GM10266 (cell line): ENCODE data around the gene PGD.
"Not testable (repeated sequence)": the region's sequence is repeated elsewhere in the genome, so short reads cannot be mapped to it uniquely, and the experiment has no call there.

Source experiments
- DNase-seq: peaks from one replicate; pipeline ENCODE4 v3.0.0; 2012; ENCODE audit errors: extremely low spot score
- TF ChIP-seq, protein P1 (sequence below): IDR thresholded peaks from 2 replicates; pipeline ENCODE4 v1.5.1; 2012; ENCODE audit warnings: mild to moderate bottlenecking, low read depth; ENCODE audit not compliant: control insufficient read depth, insufficient read depth; ENCODE audit errors: missing control alignments

PGD gene

GRCh38 chr1:10419351-10419750 is 20.5 kb downstream of the PGD start:
- TF ChIP-seq, protein P1, sequence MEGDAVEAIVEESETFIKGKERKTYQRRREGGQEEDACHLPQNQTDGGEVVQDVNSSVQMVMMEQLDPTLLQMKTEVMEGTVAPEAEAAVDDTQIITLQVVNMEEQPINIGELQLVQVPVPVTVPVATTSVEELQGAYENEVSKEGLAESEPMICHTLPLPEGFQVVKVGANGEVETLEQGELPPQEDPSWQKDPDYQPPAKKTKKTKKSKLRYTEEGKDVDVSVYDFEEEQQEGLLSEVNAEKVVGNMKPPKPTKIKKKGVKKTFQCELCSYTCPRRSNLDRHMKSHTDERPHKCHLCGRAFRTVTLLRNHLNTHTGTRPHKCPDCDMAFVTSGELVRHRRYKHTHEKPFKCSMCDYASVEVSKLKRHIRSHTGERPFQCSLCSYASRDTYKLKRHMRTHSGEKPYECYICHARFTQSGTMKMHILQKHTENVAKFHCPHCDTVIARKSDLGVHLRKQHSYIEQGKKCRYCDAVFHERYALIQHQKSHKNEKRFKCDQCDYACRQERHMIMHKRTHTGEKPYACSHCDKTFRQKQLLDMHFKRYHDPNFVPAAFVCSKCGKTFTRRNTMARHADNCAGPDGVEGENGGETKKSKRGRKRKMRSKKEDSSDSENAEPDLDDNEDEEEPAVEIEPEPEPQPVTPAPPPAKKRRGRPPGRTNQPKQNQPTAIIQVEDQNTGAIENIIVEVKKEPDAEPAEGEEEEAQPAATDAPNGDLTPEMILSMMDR, result no peak
- DNase-seq, result no peak

GRCh38 chr1:10421637-10422036 is 22.8 kb downstream of the PGD start:
- DNase-seq, result no peak

DNA sequence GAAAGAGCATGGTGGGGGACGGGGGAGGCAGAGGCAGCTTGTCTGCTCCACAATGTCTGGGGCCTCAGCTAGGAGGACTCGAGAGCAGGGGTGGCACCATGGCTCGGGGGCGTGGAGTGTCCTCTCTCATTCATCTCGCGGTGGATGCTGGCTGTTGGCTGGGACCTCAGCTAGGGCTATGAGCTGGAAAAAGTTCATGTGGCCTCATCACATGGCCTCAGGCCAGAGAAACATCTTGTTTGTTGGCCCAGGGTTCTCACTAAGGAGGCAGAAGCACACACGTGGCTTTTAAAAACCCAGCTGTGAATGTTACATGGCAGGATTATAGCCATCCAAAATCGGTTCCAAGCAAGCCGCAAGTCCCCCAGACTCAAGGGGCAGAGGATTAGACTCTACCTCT is 25.2 kb downstream of the PGD start:
- DNase-seq, result no peak
- TF ChIP-seq, protein P1, result no peak

More at GRCh38 chr1:10421637-10422036, 22.8 kb downstream of the PGD start:
- TF ChIP-seq, protein P1, result no peak

GRCh38 chr1:10424651-10425050 is 25.8 kb downstream of the PGD start:
- DNase-seq, result no peak
- TF ChIP-seq, protein P1, result no peak

DNA sequence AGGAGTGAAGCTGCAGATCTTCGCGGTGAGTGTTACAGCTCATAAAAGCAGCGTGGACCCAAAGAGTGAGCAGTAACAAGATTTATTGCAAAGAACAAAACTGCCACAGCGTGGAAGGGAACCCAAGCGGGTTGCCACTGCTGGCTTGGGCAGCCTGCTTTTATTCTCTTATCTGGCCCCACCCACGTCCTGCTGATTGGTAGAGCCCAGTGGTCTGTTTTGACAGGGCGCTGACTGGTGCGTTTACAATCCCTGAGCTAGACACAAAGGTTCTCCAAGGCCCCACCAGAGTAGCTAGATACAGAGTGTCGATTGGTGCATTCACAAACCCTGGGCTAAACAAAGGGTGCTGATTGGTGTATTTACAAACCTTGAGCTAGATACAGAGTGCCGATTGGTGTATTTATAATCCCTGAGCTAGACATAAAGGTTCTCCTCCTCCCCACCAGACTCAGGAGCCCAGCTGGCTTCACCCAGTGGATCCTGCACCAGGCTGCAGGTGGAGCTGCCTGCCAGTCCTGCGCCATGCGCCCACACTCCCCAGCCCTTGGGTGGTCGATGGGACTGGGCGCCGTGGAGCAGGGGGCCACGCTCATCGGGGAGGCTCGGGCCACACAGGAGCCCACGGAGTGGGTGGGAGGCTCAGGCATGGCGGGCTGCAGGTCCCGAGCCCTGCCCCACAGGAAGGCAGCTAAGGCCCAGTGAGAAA is 27.1 kb downstream of the PGD start:
- not testable (repeated sequence) for DNase-seq

DNA sequence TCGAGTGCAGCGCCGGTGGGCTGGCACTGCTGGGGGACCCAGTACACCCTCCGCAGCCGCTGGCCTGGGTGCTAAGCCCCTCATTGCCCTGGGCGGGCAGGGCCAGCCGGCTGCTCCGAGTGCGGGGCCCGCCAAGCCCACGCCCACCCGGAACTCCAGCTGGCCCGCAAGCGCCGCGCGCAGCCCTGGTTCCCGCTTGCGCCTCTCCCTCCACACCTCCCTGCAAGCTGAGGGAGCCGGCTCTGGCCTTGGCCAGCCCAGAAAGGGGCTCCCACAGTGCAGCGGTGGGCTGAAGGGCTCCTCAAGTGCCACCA is 27.6 kb downstream of the PGD start:
- DNase-seq, result not testable (repeated sequence)

DNA sequence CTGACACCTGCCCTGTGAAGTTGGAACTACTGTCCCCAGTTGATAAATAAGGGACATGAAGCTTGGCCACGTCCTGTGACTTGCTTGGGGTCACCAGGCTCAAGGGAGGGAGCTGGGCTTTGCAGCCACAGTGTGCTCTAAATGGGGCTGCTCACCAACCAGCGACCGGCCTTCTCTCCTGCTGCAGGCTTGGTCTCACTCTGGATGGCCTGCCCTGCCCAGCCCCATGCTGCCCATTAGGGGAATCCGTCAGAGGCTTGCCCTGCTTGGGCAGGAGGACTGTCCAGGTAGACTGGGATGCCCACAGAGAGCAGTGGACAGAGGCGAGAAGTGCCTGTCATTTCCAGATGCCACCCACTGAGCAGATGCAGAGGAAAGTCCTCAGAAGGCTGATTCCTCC is 30.1 kb downstream of the PGD start:
- TF ChIP-seq, protein P1, result no peak
- DNase-seq, result no peak

DNA sequence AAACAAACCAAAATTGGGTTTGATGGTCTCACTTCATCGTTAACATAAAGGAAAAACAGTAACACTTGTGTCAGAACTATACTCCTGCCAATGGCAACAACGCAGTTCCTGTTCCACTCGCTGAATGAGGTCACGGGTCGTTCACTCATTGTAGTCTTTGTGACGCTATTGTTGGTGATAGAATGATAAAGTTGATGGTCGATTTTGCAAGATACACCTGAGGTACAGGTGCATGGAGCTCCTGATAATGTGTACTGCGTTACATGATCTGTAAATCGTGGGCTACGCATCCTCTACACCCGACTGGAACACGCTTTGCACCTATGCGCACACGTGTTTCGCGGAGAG is 31.0 kb downstream of the PGD start:
- TF ChIP-seq, protein P1, result no peak
- no peak for DNase-seq
